GM21423 (cell line): ENCODE data around the gene ABCB8.
A peak's percentile ranks its signal among the peaks of the same experiment; 100 is the strongest.

Experiments used
- ATAC-seq: cut with Tn5 transposase; IDR thresholded peaks from one replicate; pipeline ENCODE4 v1.9.1; 2021; ENCODE audit warnings: mild to moderate bottlenecking, moderate library complexity; ENCODE audit not compliant: unreplicated experiment

ABCB8 gene

GRCh38 chr7:151085329-151085690 is 57.1 kb downstream of the ABCB8 start:
- ATAC-seq, result no peak

GRCh38 chr7:151085691-151086620 is 57.7 kb downstream of the ABCB8 start, which contains the start of gene AGAP3:
AGAP3 (plus strand) TSS chr7:151086475; CDS start chr7:151086742, 267 bp downstream.
- peak; percentile 44 for ATAC-seq

- no peak for ATAC-seq
These were observed 58.6 kb downstream of the ABCB8 start for GRCh38 chr7:151086802-151087244.

DNA sequence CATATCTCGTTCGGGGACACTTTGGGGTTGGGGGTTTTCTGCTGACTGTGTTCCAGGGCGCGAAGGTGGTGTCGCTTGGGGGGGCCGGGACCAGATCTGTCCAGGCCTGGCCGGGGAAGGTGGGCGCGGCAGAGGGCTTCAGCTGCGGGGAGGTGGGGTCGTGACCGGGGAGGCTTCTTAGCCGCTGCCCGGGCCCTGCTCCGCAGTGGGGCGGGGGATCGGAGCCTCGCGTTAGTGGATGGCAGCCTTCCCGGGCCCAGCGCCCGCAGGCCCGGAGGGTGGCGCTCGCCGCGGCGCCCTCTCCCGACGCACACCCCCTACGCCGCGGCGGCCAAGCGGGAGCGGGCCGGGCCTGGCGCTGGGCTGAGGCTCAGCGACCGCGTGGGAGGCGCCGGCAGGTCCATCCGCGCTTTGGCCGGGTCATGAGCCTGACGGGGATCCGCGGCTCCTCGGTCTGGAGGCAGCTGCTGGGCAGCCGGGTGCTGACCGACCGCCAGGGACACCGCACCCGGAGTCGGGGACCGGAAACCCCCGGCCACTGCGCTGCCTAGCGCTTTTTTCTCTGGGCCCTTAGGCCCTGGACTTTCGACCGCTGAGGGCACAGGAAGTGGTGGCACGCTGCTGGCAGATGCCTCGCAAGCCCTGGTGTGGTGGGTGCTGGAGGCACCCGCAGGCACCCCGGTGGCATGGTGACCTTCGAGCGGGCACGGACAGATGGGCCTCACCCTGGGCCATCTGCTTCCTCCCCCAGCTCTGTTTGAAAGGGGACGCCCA is 59.2 kb downstream of the ABCB8 start:
- ATAC-seq, result no peak

- no peak for ATAC-seq
These were observed 60.0 kb downstream of the ABCB8 start for GRCh38 chr7:151088019-151088855.

- ATAC-seq, result no peak
These were observed 60.8 kb downstream of the ABCB8 start for GRCh38 chr7:151088856-151089699.

DNA sequence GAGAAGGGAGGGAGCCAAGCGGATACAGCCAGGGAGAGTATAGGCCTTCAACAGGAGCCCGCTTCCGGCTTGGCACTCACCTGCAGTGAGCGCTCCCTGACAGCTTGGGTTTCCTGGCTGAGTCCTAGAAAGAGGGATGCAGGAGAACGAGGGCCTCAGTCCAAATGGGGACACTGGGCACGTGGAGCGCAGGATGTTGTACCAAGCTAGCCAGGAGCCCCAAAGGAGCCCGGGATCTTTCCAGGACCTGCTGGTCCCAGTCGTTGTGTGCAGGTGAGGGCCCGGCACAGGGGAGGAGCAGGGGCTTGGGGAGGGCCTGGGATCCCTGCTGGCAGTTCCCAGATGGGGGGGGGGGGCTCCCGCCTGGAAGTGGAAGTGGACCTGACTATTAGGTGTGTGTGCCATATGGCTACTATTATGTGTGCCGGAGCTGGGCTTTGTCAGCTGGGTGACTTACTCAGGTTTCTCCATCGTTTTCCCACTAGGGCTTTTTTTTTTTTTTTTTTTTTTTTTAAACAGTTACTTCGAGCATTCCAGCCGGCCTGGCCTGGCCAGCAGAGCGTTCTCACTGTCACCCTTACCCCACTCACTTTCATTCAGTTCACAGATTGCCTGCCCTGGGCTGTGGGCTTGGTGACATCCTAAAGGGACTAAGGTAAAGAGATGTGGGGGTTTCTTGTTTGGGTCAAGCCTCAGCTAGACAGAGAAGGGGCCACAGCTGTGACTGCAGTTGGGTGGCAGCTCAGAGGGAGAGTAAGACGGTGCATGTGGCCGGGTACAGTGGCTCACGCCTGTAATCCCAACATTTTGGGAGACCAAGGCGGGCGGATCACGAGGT is 61.9 kb downstream of the ABCB8 start:
- ATAC-seq, result no peak

GRCh38 chr7:151091003-151091402 is 62.8 kb downstream of the ABCB8 start:
- no peak for ATAC-seq

- no peak for ATAC-seq
These were observed 63.2 kb downstream of the ABCB8 start for GRCh38 chr7:151091431-151091830.

GRCh38 chr7:151091988-151092387 is 63.7 kb downstream of the ABCB8 start:
- ATAC-seq, result no peak

- no peak for ATAC-seq
These were observed 65.5 kb downstream of the ABCB8 start for GRCh38 chr7:151093748-151094147.

- ATAC-seq, result no peak
These were observed 66.4 kb downstream of the ABCB8 start for GRCh38 chr7:151094675-151095074.

GRCh38 chr7:151095123-151095797 is 67.0 kb downstream of the ABCB8 start:
- ATAC-seq, result no peak

DNA sequence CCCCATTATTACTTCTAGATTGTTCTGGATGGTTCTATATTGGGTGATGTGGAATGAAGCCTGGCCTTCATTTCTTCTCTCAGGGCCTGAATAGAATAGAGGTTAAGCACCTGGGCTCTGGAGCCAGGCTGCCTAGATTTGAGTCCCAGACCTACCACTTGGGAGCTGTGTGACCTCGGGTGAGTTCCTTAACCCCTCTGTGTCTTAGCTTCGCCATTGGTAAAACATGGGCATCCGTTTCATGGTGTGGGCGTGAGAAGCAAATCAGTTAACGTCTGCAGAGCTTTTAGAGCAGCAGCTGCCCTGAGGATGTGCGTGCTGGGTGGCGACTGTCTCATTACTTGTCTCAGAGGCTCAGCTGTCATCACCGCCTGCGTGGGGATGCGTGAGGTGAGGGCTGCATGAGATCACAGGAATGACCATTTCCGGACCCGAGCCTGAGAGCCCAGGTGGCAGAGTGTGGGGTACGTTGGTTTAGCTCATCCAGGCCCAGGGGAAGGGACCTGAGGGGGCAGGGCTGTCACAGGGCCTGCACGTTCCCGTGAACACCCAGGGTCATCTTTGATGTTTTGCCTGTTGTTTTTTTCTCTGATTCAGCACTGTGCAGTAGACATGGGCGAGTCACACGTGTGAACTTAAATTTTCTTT is 67.7 kb downstream of the ABCB8 start:
- no peak for ATAC-seq
